22Rv1 (cell line): ENCODE data around the gene EGFR.

Source experiments
- H3K27ac ChIP-seq: fragments of 450-650 bp; 2 replicates; pipeline ENCODE4 v1.5.1; 2017
- CTCF ChIP-seq: fragments of 450-650 bp; IDR thresholded peaks from 2 replicates; pipeline ENCODE4 v1.5.1; 2017; ENCODE audit warnings: mild to moderate bottlenecking
- ZFX ChIP-seq: fragments of 450-650 bp; IDR thresholded peaks from 2 replicates; pipeline ENCODE4 v1.6.1; 2017; ENCODE audit warnings: antibody characterized with exemption, borderline replicate concordance

The EGFR gene

DNA sequence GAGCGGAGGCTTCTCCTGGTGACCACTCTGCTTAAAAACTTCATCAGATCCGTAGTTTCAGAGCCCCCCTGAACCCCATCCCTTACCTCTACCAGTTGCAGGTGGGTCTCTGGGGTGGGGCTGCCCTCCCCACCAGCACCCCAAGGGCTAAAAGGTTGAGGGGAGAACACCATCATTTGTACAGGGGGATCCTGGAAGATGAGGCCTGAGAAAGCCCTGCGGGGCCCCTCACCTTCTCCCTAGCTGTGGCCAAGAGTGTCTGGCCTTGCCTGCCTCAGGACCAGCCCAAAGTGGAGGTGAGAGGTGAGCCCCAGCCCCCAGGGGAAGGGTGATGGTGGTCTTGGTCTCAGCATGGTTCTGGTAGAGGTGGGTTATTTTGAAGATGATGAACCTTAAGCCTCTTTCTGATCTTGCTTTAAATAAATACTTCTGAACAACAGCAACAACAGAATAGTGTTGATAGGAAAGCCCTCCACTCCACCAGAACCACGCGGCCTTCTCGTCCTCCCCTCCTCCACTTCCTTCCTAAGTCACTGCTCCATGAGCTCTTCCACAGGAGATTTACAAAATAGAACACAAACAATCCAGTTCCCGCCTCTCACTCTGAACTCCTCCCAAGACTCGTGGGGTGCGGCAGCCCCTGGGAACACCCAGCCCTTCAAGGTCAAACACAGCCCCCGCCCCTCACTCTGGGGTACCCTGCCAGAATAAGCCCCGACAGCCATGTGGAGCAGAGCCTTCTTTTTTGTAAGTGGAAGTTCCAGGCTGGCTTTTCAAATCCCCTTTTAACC lies 169.1 kb downstream of the EGFR start:
- no peak overlapping the region for H3K27ac ChIP-seq
- no peak for TF ChIP-seq ZFX
- TF ChIP-seq CTCF: no peak

DNA sequence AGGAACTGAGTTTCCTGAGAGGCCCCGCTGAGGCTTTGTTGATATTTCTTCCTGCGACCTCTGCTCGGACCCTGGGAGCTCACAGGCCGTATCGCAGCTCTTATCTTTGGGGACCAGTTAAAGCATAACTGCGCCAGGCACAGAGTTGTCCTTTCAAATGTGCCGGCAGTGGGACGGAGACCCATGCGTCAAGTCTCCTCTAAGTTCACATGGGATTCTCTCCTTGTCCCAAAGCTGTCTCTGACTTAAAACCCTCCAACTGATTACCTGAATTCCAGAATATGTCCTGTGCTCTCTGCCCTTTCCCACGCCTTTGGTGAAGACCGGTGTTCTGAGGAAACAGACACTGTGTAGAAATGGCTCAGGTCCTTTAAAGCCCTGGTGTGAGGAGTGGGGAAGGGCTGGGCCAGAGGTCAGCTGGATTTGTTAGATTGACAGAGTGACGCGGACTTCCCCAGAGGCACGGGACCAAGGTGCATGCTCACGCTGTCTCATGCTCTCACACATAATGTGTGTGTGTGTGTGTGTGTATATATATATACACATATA lies 169.8 kb downstream of the EGFR start:
- TF ChIP-seq ZFX: no peak
- TF ChIP-seq CTCF: no peak
- H3K27ac ChIP-seq: no peak overlapping the region

GRCh38 chr7:55189146-55189766 lies 170.4 kb downstream of the EGFR start:
- TF ChIP-seq CTCF (no peak), ZFX (no peak)
- no peak overlapping the region for H3K27ac ChIP-seq

- TF ChIP-seq ZFX: no peak
- no peak for TF ChIP-seq CTCF
- H3K27ac ChIP-seq: no peak overlapping the region
These were observed 171.1 kb downstream of the EGFR start for GRCh38 chr7:55189878-55190436.

GRCh38 chr7:55190511-55191160 lies 171.8 kb downstream of the EGFR start:
- H3K27ac ChIP-seq: no peak overlapping the region
- TF ChIP-seq ZFX (no peak), CTCF (no peak)

DNA sequence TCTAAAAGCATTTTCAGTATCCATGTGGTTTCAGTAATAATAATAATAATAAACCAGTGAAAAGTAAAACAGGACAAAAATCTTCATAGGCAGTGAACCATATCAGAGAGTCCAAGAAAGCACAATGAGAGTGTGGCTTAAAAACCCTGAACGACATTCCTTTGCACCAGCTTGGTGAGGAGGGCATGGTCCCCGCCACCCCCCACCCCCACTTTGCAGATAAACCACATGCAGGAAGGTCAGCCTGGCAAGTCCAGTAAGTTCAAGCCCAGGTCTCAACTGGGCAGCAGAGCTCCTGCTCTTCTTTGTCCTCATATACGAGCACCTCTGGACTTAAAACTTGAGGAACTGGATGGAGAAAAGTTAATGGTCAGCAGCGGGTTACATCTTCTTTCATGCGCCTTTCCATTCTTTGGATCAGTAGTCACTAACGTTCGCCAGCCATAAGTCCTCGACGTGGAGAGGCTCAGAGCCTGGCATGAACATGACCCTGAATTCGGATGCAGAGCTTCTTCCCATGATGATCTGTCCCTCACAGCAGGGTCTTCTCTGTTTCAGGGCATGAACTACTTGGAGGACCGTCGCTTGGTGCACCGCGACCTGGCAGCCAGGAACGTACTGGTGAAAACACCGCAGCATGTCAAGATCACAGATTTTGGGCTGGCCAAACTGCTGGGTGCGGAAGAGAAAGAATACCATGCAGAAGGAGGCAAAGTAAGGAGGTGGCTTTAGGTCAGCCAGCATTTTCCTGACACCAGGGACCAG lies 172.5 kb downstream of the EGFR start:
- no peak overlapping the region for H3K27ac ChIP-seq

More for the DNA sequence above, 172.5 kb downstream of the EGFR start:
- TF ChIP-seq ZFX (no peak), CTCF (no peak)
